Stimulated activated CD8-positive, alpha-beta memory T cell treated with anti-CD3 and anti-CD28 coated beads, Interleukin-12 subunit alpha, Interleukin-12 subunit beta, amount 100 ng/mL, for 1 hour (primary cell): ENCODE data around the gene NRTN.
A peak's percentile ranks its signal among the peaks of the same experiment; 100 is the strongest.

ENCODE experiments used
- DNase-seq: peaks from one replicate; pipeline ENCODE4 v3.0.0-alpha.2; 2020; ENCODE audit warnings: low read depth

NRTN gene

DNA sequence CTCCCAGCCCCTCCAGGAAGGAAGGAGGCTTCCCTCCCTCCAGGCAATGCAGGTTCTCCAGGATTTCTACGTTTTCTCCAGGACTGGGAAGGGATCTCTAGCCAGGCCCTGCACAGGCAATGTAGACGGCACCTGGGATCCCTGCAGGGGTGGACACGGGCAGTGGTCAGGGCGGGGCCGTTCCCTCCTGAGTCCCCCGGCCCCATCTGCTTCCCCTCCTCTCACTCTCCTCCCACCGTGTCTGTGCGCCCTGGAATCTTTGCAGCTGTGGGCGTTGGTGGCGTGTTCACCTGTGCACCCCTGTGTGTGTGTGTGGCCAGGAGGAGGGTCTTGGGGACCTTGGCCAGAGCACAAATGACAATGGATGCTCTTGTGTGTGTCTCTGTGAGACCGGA is 10.0 kb downstream of the NRTN start:
- no peak for DNase-seq

DNA sequence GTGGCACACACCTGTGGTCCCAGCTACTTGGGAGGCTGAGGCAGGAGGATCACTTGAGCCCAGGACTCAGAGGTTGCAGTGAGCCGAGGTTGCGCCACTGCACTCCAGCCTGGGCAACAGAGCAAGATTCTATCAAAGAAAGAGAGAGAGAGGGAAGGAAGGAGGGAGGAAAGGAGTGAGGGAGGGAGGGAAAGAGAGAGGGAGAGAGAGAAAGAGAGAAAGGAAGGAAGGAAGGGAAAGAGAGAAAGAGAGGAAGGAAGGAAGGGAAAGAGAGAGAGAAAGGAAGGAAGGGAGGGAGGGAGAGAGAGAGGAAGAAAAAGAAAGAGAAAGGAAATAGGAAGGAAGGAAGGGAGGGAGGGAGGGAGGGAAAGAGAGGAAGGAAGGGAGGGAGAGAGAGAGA is 12.4 kb downstream of the NRTN start:
- no peak for DNase-seq

DNA sequence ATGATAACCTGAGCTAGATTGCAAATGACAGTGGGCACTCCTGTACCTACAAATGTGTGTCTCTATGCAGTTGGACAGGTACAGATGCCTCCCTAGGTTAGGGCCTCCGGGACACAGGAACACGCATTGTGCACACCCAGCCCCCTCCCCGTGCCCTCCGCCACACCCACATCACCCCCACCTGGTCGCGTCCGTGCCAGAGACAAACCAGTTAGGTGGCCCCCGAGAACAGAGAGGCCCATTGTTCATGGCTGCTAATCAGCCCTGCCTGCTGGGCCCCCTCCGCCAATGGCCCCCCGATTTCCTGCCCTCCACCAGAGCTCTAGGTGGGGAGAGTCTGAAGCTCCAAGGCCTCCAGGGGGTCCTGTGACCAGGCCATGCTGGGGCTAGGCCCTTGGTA is 13.7 kb downstream of the NRTN start:
- no peak for DNase-seq

DNA sequence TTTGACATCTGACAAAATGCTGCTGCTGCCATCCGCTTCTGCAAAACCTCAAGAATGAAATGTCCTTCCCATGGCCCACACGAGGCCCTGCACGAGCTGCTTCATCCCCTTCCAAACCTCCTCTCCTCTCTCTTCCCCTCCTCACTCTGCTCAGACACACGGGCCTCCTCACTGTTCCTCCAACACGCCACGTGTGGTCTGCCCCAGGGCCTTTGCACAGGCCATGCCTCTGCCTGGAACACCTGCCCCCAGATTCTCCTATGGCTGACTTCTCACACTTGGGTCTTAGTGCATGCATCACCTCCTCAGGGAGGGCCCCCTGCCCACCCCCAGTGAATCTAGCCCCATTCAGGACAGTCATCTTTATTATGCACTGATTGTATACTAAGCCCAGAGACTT is 15.9 kb downstream of the NRTN start:
- DNase-seq, result no peak

DNA sequence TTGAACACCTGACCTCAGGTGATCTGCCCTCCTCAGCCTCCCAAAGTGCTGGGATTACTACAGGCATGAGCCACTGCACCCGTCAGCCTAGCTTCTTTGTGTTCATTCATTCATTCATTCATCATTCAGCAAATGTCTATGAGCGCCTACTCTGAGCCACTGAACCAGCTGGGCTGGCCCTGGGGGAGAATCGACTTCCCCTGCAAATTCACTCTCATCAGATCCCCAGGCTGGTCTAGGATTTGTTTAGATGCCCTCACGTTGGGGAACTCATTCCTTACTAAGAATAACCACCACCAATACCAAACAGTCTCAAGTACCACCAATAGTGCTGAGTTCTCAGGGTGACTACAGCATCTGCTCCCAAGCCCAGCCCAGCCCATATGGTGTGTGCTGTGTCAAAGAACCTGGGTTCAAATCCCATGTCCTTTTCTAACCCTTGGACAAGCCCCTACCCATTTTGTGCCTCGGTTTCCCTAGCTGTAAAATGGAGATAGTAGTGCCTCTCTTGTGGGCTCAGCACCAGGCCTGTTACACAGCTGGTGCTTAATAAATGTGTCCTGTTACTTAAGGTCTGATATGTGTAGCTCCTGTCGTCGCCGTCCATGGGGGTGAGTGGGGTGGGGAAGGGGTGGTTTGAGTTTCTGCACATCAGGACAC is 16.8 kb downstream of the NRTN start:
- no peak for DNase-seq

DNA sequence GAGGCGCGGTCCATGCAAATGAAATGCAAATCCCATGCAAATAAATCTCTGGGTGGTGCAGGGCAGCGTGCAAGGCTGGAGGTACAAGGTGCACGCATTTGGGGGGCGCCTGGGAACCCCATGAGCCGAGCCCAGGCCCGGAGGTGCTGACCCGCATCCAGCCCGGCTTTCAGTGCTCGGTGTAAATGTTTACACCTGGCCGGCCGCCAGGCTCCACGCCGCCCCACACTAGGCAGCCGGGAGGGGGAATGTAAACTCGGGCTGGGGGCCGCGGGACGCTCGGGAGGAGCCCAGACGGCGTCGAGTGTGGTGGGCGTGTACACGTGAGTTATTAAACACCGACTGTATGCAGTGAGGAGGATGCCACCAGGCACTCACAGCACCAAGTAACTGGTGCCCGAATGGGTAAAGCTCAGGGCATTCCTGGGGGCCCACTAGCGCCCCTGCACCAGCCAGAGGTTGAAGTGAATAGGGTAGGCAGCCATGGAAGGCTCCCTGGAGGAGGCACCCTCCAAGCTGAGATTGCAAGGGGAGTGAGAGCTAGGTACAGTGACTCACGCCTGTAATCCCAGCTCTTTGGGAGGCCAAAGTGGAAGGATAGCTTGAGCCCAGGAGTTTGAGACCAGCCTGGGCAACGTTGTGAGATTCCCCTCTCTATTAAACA is 17.4 kb downstream of the NRTN start:
- no peak for DNase-seq

DNA sequence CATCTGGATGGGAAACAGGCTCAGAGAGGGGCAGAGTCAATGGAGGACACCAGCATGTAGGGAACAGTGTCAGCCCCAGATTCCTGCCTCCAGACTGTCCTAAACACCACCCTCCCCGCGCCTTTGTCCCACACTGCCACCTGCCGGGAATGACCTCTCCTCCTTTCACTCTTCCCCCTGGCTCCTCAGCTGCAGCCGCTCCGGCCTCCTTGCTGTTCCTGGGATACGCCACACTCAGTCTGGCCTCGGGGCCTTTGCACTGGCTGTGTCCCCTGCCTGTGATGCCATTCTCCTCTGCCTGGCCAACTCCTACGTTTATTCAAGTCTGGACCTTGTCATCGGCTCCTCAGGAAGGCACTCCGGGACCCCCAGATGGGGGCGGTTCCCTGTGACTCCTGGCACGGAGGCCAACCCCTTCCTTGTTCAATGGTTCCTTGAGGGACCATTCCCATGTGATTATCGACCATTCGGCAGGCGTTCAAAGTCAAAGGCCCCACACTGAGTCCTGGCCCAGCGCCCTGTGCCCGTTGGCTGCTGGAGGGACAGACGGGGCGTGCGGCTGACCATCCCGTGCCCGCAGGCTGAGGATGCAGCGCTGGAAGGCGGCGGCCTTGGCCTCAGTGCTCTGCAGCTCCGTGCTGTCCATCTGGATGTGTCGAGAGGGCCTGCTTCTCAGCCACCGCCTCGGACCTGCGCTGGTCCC is 18.9 kb downstream of the NRTN start:
- DNase-seq, result no peak

DNA sequence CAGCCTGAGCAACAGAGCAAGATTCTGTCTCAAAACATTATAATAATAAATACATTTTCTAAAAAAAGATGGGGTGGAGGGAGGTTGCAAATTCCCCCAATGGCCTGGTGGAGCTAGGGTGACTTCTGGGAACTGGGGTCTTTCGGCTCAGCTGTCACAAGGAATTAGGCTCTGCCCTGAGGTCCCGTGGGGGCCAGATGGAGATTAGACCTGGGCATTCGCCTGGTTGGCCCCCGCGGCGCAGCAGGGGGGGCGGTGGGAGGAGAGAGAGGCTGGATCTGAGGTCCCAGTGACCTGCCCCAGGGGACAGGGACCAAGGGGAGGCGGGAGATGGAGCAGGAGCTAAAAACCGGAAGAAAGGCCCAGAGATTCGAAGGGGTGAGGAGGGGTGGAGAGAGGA is 19.9 kb downstream of the NRTN start:
- no peak for DNase-seq

DNA sequence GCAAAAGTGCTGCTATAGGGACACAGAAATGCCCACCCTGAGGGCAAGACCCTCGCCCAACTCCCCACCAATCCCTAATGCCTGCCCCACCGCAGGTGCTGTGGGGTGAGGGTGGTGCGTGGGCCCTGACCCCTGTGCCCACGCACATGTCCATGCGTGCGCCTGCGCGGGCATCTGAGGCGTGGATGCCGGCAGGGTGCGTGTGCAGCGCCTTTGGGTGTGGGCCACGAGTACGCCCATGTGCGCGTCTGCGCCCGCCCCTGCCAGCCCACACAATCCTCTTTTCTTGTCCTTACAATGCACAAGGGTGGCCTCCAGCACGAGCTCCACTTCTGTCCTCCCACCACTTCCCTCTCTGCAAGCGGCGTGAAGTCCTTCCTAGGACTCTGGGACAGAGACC is 20.3 kb downstream of the NRTN start:
- DNase-seq, result no peak

DNA sequence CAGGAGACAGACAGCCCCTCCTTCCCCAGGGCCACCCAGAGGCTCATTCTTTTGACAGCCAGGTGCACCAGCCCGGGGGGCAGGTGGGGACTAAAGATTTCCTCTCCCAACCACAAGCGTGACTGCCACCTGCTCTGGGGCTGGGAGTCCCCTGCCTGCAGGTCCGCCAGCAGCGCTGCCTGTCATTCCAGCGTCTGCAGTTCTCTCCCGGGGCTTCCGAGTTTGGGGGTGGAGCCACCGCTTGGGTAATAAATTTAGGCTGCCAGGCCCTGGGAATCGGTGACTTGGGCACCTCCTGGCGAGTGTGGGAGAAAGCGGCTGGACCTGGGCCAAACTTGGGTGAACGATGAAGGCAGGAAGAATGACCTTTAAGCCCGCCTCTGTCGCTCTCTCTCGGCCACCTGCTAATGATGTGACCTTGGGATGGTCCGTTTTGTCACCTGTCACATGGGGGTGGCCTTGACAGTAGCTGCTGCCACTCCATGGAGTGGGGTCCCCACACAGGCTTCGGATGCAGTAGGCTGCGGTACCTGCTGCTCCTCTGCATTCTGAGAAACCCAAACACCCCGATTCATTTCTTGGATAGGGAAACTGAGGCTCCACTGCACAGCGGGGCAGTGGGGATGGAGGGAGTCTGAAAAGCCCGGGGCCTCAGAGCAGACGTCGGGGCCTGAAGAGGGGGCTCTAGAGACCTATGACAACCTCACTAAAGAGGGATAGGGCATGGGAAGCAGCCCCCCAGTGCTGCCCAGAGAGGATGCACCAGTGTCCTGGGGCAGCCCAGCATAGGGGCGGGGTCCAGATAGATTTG is 21.9 kb downstream of the NRTN start:
- DNase-seq, result no peak

DNA sequence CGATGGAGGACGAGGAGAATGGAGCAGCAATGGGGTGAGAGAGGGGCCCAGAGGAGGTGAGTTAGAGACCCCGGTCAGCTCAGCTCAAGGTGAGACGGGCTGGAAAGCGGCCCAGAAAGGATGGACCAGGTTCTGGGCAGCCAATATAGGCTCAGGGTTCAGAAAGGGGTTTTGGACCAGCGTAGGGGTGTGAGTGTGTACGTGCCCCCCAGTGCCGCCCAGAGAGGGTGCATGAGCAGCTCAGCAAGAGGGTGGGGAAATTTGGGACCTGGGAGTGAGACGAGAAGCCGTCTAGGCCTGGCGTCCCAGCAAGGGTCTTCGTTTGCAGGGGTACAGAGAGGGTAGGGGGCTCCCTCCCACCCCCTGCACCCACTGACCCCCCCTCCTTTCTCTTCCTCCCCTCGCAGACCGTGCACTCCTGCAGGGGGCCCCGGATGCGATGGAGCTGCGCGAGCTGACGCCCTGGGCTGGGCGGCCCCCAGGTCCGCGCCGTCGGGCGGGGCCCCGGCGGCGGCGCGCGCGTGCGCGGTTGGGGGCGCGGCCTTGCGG is 22.5 kb downstream of the NRTN start:
- DNase-seq, result no peak

DNA sequence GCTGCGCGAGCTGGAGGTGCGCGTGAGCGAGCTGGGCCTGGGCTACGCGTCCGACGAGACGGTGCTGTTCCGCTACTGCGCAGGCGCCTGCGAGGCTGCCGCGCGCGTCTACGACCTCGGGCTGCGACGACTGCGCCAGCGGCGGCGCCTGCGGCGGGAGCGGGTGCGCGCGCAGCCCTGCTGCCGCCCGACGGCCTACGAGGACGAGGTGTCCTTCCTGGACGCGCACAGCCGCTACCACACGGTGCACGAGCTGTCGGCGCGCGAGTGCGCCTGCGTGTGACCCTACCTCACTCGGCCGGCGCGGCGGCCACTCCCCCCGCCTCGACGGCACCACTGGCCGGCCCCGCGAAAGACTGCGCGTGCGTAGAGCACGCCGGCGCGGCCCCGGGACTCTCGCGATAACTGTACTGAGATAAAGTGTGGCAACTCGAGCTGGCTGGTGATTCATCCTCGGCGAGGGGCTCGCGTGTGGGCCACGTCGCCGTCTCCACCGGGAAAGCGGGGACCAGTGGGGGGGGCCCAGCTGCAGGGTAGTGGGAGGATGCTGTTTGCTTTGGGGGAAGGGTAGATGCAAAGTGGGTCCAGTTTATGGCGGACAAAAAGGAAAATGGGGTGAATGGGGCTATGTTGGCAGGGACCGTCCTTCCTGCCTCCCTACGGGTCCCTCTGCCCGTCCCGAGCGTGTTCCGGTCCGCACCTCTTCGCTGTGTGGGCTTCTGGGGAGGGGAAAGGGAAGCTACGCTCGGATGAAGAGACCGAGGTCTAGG is 23.2 kb downstream of the NRTN start:
- DNase-seq, result peak; percentile 84

DNA sequence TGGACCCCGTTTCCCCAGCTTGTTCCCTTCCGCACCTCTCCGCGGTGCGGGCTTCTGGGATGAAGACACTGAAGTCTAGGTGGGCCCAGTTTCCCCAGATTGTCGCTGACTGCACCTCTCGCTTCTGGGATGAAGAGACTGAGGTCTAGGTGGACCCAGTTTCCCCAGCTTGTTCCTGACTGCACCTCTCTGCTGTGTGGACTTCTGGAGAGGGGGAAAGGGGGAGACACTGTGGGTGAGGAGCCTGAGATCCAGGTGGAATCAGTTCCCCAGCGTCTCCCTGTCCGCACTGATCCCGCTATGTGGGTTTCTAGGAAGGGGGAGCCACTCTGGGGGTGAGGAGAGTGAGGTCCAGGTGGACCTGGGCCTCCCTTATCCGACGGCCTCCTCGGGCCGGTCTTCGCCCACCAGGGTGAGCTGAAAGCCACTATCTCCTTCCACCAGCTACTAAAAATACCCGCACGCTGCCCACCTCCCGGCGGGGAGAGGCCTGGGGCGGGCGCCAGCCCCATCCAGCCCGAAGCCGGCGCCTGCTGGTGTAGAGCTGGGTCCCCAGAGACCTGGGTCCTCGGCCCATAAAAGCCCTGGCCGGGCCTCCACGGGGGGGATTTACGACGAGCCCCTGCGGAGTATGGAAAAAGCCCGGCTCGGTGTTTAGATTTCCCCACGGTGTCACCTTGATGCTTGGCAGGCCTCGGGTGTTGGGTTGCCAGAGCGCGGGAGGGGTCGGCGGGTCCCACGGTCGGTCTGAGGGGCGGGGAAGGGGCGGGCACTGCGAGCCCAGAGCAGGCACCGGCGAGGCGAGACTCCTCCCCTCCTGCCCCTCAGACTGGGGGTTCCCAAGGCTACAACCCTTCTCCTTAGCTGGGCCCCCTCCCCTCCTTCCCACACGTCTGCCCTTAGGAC is 24.0 kb downstream of the NRTN start:
- DNase-seq, result no peak

DNA sequence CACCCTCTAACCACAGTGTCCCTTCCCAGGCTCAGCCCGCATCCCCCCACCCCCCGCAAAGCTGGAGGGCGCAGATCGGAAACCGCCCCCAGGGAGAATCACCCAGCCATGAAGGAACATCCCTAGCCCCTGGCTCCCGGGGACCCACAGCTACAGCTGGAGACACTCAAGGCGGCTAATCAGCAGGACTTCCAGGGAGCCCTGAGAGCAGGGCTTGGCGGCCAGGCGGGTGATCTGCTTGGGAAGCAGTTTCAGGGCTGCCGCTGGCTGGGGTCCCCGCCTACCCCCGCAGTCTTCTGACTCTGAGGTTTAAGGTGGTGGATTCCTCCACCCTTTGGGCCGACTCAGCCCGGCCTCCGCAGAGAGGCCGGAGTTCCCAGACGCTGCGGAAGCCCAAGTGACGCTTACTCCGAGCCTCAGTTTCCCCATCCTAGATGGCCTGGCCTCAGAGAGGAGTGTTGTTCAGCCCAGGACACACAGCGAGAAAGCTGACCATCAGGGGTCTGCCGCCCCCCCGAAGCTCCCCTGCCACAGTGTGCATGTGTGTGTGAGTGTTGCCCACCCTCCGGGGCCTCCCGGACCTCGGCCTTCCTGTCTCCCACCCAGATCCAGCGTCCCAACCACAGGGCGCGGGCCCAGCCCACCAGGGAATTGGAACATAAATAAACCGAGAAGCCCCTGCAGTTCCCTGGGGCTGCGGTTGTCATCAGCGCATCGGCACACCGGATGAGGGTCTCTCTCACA is 24.9 kb downstream of the NRTN start:
- DNase-seq, result no peak

DNA sequence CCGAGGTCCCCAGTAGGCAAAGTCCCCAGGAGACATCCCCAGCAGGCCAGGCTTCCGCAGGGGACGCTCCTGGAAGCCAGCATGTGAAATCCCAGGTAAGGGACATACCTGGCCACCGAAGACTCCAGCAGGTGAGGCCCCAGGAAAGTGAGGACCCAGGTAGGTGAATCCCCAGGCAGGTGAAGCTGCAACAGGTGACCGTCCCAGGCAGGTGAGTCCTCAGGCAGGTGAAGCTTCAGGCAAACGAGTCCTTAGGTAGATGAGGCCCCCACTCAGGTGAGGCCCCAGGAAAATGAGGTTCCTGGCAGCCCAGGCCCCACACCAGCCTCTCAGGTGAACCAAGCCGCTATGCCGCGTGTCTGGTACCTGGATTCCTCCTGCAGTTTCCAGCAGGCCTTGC is 26.3 kb downstream of the NRTN start:
- no peak for DNase-seq

DNA sequence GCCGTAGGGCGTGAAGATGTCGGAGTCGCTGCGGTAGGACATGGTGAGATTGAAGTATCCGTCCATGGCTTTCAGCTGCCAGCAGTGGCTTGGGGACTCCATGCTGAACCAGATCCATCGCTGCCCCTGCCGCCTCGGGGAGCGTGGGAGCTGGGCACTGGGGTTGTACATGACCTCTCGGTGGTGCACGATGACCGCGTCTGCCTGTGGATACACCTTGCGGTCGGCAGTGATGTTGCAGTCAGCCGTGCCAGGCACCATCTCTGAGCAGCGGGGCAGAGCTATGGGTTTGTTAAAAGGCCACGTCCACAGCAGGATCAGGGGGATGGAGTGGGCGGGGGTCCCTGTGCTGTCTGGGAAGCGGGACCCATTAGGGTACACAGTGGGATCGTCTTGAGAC is 27.2 kb downstream of the NRTN start:
- no peak for DNase-seq

DNA sequence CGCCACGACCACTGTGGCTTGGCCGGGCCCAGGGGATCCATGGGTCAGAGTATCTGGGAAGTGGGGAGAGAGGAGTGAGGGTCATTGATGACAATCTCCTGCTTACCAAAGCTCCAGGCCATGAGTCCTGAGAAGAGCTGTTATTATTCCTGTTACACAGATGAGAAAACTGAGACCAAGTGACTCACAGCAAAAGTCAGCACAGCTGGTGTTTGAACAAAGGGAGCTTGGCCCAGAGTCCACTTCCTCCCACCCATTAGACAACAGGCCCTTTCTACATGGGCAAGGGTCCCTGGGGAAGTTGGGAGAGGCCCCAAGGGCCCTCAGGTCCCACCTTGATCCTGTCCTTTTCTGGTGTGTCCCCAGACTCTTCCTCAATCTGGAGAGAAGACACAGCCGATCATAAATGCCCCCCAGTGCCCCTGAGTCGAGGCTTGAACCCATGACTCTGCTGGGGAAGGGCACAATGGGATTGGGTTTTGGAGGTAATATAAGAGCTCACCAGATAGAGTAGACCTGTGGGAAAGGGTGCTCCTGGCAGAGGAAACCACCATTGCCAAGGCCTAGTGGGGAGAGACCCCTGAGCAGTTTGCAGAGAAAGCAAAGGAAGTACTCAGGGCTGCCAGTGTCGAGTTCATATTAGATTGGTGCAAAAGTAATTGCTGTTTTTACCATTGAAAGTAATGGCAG is 27.8 kb downstream of the NRTN start:
- no peak for DNase-seq

DNA sequence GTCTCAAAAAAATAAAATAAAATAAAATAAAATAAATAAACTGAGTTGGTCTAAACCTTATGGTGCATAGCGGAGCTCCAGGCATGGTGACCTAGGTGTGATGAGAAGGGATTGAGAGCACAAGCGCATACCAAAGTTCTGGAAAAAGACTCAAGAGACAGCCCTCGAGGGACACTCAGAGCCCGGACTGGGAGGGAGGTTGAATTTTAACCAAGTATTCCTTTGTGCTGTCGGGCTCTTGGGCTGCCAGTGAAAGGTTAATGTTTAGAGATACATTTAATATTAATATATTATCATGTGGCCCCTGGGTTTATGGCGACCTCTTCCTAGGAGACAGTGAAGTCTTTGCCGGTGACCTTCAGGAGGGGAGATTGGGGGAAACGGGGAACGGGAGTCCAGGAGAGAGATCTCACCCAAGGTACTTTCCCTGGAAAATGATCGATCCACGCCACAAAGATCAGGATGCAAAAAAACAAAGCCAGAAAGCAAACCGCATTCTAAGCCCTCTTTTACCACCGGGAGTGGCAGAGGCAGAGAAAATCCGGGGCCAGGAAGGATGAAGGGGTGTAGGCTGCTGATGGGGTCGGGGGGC is 33.0 kb downstream of the NRTN start:
- DNase-seq, result no peak
